CD14-positive monocyte (primary cell): ENCODE measurements around the gene VSX1. TPM values are rescaled to one million over a fixed set of nuclear protein-coding genes. Genes with fewer than 3 reads are reported as not detected.
A peak's percentile ranks its signal among the peaks of the same experiment; 100 is the strongest.

Experiments
- DNase-seq, 3 donors: peaks; one replicate each; pipeline ENCODE4 v3.0.0-alpha.2; 2011 to 2022
- H2AFZ ChIP-seq: 2 replicates; pipeline ENCODE4 v1.6.0; 2012; ENCODE audit warnings: mild to moderate bottlenecking, low read depth, low read length, inconsistent platforms; ENCODE audit not compliant: insufficient read depth, poor library complexity, severe bottlenecking
- H3K27ac ChIP-seq, 2 donors: 1 replicate in 1 of 2; 2 replicates in 1 of 2; pipeline ENCODE4 v1.5.1; 2012 to 2013; ENCODE audit warnings: low read length in 2 of 2, control low read depth in 1 of 2, inconsistent platforms in 1 of 2, low read depth in 1 of 2, mild to moderate bottlenecking in 1 of 2
- H3K27me3 ChIP-seq, 2 donors: one replicate each; pipeline versions ENCODE4 v1.6.0 to v1.6.1; 2011 to 2013; ENCODE audit warnings: low read length in 2 of 2; ENCODE audit not compliant: control insufficient read depth in 2 of 2, insufficient read depth in 2 of 2
- H3K36me3 ChIP-seq, 2 donors: replicated peaks in 1 of 2; 1 replicate in 1 of 2; 2 replicates in 1 of 2; pipeline versions ENCODE4 v1.5.1 to v1.6.1; 2012 to 2013; ENCODE audit warnings: low read length in 2 of 2, control low read depth in 1 of 2, inconsistent platforms in 1 of 2, mild to moderate bottlenecking in 1 of 2; ENCODE audit not compliant: insufficient read depth in 2 of 2, control insufficient read depth in 1 of 2
- H3K4me1 ChIP-seq, 2 donors: 1 replicate in 1 of 2; 2 replicates in 1 of 2; pipeline versions ENCODE4 v1.5.1 to v1.6.1; 2012 to 2013; ENCODE audit warnings: low read length in 2 of 2, control low read depth in 1 of 2, inconsistent platforms in 1 of 2, mild to moderate bottlenecking in 1 of 2, moderate library complexity in 1 of 2; ENCODE audit not compliant: insufficient read depth in 2 of 2, control insufficient read depth in 1 of 2
- H3K4me2 ChIP-seq: replicated peaks from 2 replicates; pipeline ENCODE3; 2012; ENCODE audit warnings: low read length, moderate library complexity, mild to moderate bottlenecking; ENCODE audit not compliant: poor library complexity, severe bottlenecking; ENCODE audit errors: extremely low read depth
- H3K4me3 ChIP-seq, 3 experiments: fragments of 200-600 bp in 1 of 3; sonication (generic) in 1 of 3; replicated peaks in 1 of 3; 1 replicate in 2 of 3; 2 replicates in 1 of 3; pipeline ENCODE4 v1.5.1; 2011 to 2013; ENCODE audit warnings: low read length in 3 of 3, mild to moderate bottlenecking in 3 of 3, control low read depth in 2 of 3, low read depth in 2 of 3, inconsistent platforms in 1 of 3, moderate library complexity in 1 of 3
- H3K79me2 ChIP-seq: 2 replicates; pipeline ENCODE4 v1.6.0; 2012; ENCODE audit warnings: mild to moderate bottlenecking, control low read depth, inconsistent platforms, low read length, moderate library complexity; ENCODE audit not compliant: insufficient read depth
- H3K9ac ChIP-seq: 2 replicates; pipeline ENCODE4 v1.6.0; 2017; ENCODE audit warnings: low read length, mild to moderate bottlenecking; ENCODE audit not compliant: insufficient read depth, poor library complexity, severe bottlenecking
- H3K9me3 ChIP-seq, 2 donors: replicated peaks in 1 of 2; 1 replicate in 1 of 2; 2 replicates in 1 of 2; pipeline versions ENCODE4 v1.5.1 to v1.6.1; 2012 to 2013; ENCODE audit warnings: low read length in 2 of 2, control low read depth in 1 of 2; ENCODE audit not compliant: control insufficient read depth in 1 of 2, insufficient read depth in 1 of 2
- H4K20me1 ChIP-seq: 2 replicates; pipeline ENCODE4 v1.6.0; 2012; ENCODE audit warnings: mild to moderate bottlenecking, low read length, control low read depth, moderate library complexity; ENCODE audit not compliant: insufficient read depth
- H3K27ac Mint-ChIP-seq, 7 donors: one replicate each; pipeline ENCODE4 v1.8.0; 2020; ENCODE audit warnings: mild to moderate bottlenecking in 7 of 7, mixed read lengths in 7 of 7, moderate library complexity in 6 of 7, inconsistent platforms in 2 of 7
- H3K27me3 Mint-ChIP-seq, 3 donors: one replicate each; pipeline ENCODE4 v1.8.0; 2021 to 2022; ENCODE audit warnings: low read depth in 3 of 3, mild to moderate bottlenecking in 3 of 3, mixed read lengths in 3 of 3, moderate library complexity in 3 of 3, inconsistent platforms in 1 of 3
- H3K36me3 Mint-ChIP-seq, 2 donors: one replicate each; pipeline ENCODE4 v1.8.0; 2020; ENCODE audit warnings: mixed read lengths in 2 of 2, inconsistent platforms in 1 of 2, mild to moderate bottlenecking in 1 of 2
- H3K4me1 Mint-ChIP-seq: one replicate; pipeline ENCODE4 v1.8.0; 2020; ENCODE audit warnings: mild to moderate bottlenecking, mixed read lengths
- H3K4me3 Mint-ChIP-seq, 2 donors: one replicate each; pipeline ENCODE4 v1.8.0; 2020; ENCODE audit warnings: mild to moderate bottlenecking in 2 of 2, mixed read lengths in 2 of 2, moderate library complexity in 1 of 2
- H3K9me3 Mint-ChIP-seq, 7 donors: one replicate each; pipeline ENCODE4 v1.8.0; 2020 to 2022; ENCODE audit warnings: mixed read lengths in 7 of 7, mild to moderate bottlenecking in 6 of 7, moderate library complexity in 6 of 7, inconsistent platforms in 2 of 7
- CTCF ChIP-seq: fragments of 200-600 bp; IDR thresholded peaks from one replicate; pipeline ENCODE4 v1.8.0; 2022; ENCODE audit warnings: antibody characterized with exemption, mild to moderate bottlenecking
- WGBS: methylation state at CpG from one replicate; pipeline ENCODE4 v1.1.5; 2013; ENCODE audit warnings: missing lambda C conversion rate; ENCODE audit not compliant: insufficient coverage; 5-methylcytosine and 5-hydroxymethylcytosine counted together
- intact Hi-C, 2 donors: fragments of 100-400 bp; cut with micrococcal nuclease; formaldehyde crosslinking; loops; one replicate each; pipeline versions ENCODE4 v1.15.0 to v1.15.1; 2023
- polyA plus RNA-seq, 3 donors: library from polyadenylated mRNA; depleted of rRNA in 1 of 3; unstranded in 2 of 3; stranded (reverse) in 1 of 3; fragments of 300-500 nt in 2 of 3; fragments of >200 nt in 1 of 3; fragmentation: Illumina TruSeq in 2 of 3; gene quantifications; 1 replicate in 2 of 3; 2 replicates in 1 of 3; pipeline ENCODE4 v1.2.3, GENCODE V29; 2012 to 2021

Gene VSX1
- polyA plus RNA-seq, 3 donors: not detected

GRCh38 chr20:25046181-25046641 is 35.7 kb downstream of the VSX1 start:
- Histone ChIP-seq H4K20me1 (peaks cover 24% of the 10 kb centered on the region), H3K4me3 (no peak overlapping the region), H3K9ac (no peak overlapping the region), H3K27ac (no peak overlapping the region), H3K9me3 (no peaks in the 10 kb centered on the region), H3K4me2 (no peak overlapping the region), H3K27me3 (no peaks in the 10 kb centered on the region), H2AFZ (no peak overlapping the region), H3K4me1 (peaks cover 15 to 20% of the 10 kb centered on the region in 2 donors), H3K36me3 (peaks cover 24 to 29% of the 10 kb centered on the region in 2 donors), H3K79me2 (peaks cover 21% of the 10 kb centered on the region)
- H3K4me3 Mint-ChIP-seq: no peak overlapping the region
- intact Hi-C loops: no loop called here
- TF ChIP-seq CTCF: no peak
- H3K27me3 Mint-ChIP-seq: no peaks in the 10 kb centered on the region
- H3K27ac Mint-ChIP-seq: no peak overlapping the region
- 88% methylated on average over 13 of the region's 14 CpGs for WGBS
- peaks cover 28 to 29% of the 10 kb centered on the region in 2 donors for H3K36me3 Mint-ChIP-seq
- peaks cover 21% of the 10 kb centered on the region for H3K4me1 Mint-ChIP-seq
- no peak for DNase-seq
- no peaks in the 10 kb centered on the region for H3K9me3 Mint-ChIP-seq

GRCh38 chr20:25045343-25045712 is 36.6 kb downstream of the VSX1 start:
- H3K4me1 Mint-ChIP-seq: peaks cover 19% of the 10 kb centered on the region

More at GRCh38 chr20:25045343-25045712, 36.6 kb downstream of the VSX1 start:
- Histone ChIP-seq H3K36me3 (peaks cover 22 to 26% of the 10 kb centered on the region in 2 donors), H3K27me3 (no peaks in the 10 kb centered on the region), H3K9me3 (no peaks in the 10 kb centered on the region), H3K9ac (no peak overlapping the region), H3K79me2 (peaks cover 13% of the 10 kb centered on the region), H3K4me2 (no peak overlapping the region), H2AFZ (no peak overlapping the region), H3K4me3 (no peak overlapping the region), H4K20me1 (peaks cover 15% of the 10 kb centered on the region), H3K4me1 (peaks cover 15 to 20% of the 10 kb centered on the region in 2 donors), H3K27ac (no peak overlapping the region)
- intact Hi-C loops: no loop called here
- whole genome bisulfite sequencing: 80% methylated on average over 9 of the region's 9 CpGs
- Mint-ChIP-seq H3K27ac (peak overlapping the region in 1 of 7 donors; percentile 72), H3K9me3 (no peaks in the 10 kb centered on the region), H3K27me3 (no peaks in the 10 kb centered on the region), H3K36me3 (peaks cover 25 to 29% of the 10 kb centered on the region in 2 donors), H3K4me3 (no peak overlapping the region)
- TF ChIP-seq CTCF: no peak
- no peak for DNase-seq
